ENCODE measurements around the gene TMEM179. TPM values are rescaled to one million over a fixed set of nuclear protein-coding genes. Genes with fewer than 3 reads are reported as not detected.

The TMEM179 gene
- total RNA-seq, 1 experiment from 2014 or later, result 11.4 TPM

DNA sequence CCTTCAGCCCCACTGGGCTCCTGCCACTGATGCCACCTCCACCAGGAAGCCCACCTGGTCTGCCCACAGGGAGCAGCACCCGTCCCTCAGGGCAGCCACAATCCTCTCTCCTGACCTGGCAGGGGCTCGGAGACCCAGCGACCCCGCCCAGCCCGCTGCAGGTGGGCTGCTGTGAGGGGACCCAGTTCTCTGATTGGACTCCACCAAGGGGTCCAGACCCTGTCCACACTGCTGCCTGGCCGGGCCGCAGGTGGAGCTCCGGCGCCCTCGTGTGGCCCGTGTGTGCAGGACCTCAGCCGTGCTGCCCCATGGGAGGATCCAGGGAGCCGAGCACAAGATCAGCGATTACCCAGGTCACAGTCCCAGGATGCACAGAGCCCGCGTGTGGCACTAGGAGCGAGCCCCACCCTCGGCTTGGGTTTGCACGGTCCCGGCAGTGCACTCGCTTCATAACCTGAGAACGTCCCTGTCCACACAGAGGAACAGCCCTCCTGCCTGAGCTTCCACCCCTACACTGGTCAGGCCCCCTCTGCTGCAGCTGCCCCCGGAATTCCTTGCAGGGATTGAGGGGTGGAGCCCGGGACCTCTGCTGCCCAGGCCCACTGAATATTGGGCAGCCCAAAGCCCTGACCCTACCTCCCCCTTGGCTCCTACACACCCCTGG lies 35.4 kb upstream of the TMEM179 start:
- Histone ChIP-seq H2AK5ac (ENCODE audit: insufficient read length, low read length) (no peak overlapping the region), H3K4ac (ENCODE audit: low read depth, low read length) (no peak overlapping the region), H2BK120ac (ENCODE audit: low read depth, low read length, poor library complexity, severe bottlenecking) (no peak overlapping the region), H4K5ac (ENCODE audit: insufficient read length, low read depth, low read length) (no peak overlapping the region), H3T11ph (ENCODE audit: low read length) (no peak overlapping the region), H3K56ac (ENCODE audit: insufficient read length, low read depth, low read length) (no peak overlapping the region), H2BK5ac (ENCODE audit: insufficient read length, low read length) (no peak overlapping the region), H3K4me1 (ENCODE audit: insufficient read depth, low read length) (no peaks in the 10 kb centered on the region), H3K4me2 (ENCODE audit: insufficient read depth, insufficient read length, low read length) (no peak overlapping the region), H2BK15ac (ENCODE audit: low read depth, low read length) (no peak overlapping the region), H3K23ac (ENCODE audit: insufficient read length, low read depth, low read length) (no peak overlapping the region), H3K9ac (ENCODE audit: extremely low read depth, insufficient read length, low read length) (no peak overlapping the region), H3K18ac (ENCODE audit: insufficient read length, low read depth, low read length) (no peak overlapping the region), H3K27ac (ENCODE audit: insufficient read length, low read depth, low read length) (no peak overlapping the region), H2AFZ (ENCODE audit: low read length) (no peak overlapping the region), H3K79me2 (ENCODE audit: insufficient read depth, low read length) (no peaks in the 10 kb centered on the region), H4K20me1 (ENCODE audit: control insufficient read depth, insufficient read depth, insufficient read length) (no peaks in the 10 kb centered on the region), H3K27me3 (ENCODE audit: insufficient read depth, low read length) (no peaks in the 10 kb centered on the region), H3K14ac (ENCODE audit: insufficient read depth, low read length) (no peak overlapping the region), H3K23me2 (ENCODE audit: insufficient read length, low read depth, low read length, poor library complexity, severe bottlenecking) (no peaks in the 10 kb centered on the region), H2BK12ac (ENCODE audit: insufficient read length, low read depth, low read length) (no peak overlapping the region), H3K79me1 (ENCODE audit: insufficient read depth, low read depth, low read length, poor library complexity, severe bottlenecking) (no peaks in the 10 kb centered on the region), H4K91ac (ENCODE audit: insufficient read length, low read depth, low read length) (no peak overlapping the region), H3K9me3 (ENCODE audit: control insufficient read depth, low read depth, low read length) (no peaks in the 10 kb centered on the region), H2BK20ac (ENCODE audit: low read depth, low read length, poor library complexity, severe bottlenecking) (no peak overlapping the region), H4K8ac (replicated peaks; ENCODE audit: insufficient read length, low read depth, low read length) (no peak overlapping the region)
- no CpG with 5 or more reads among the region's 24 CpGs for WGBS (ENCODE audit: extremely low coverage, insufficient read length, low lambda C conversion rate)
- DNase-seq, result peak; percentile 91
- H3K4me1 Mint-ChIP-seq, result peaks cover 10 to 17% of the 10 kb centered on the region in 2 experiments
- H3K9me3 Mint-ChIP-seq, result peaks cover 3 to 4% of the 10 kb centered on the region in 2 experiments; a peak in 4 of 5 replicates
- TF ChIP-seq CTCF (conservative IDR thresholded peaks at IDR 0.05), result peak; percentile 99
- H3K36me3 Mint-ChIP-seq (ENCODE audit: insufficient read depth in 1 of 3, low read depth in 3 of 3), result peaks cover under 1 to 4% (median 1%) of the 10 kb centered on the region in 3 experiments; a peak in 4 of 7 replicates
- peak overlapping the region in 1 of 3 experiments; percentile 61; a peak in 2 of 7 replicates for H3K27ac Mint-ChIP-seq
- no peak overlapping the region; a peak in 1 of 5 replicates for H3K4me3 Mint-ChIP-seq
- peaks cover 22% of the 10 kb centered on the region for H3K27me3 Mint-ChIP-seq (ENCODE audit: low read depth)

All from H9 (cell line).